GM12892 (cell line): Measurements from ENCODE around the gene NFE2L2.

Experiments used
- DNase-seq: peaks from one replicate; pipeline ENCODE4 v3.0.0; 2011; ENCODE audit not compliant: insufficient read length
- FAIRE-seq: peaks from 2 replicates; lab custom pipeline; 2011; peaks lifted over from hg19 to GRCh38; lab: Jason Lieb, UNC
- POLR2A ChIP-seq: IDR thresholded peaks from 2 replicates; pipeline ENCODE4 v1.6.1; 2011; ENCODE audit warnings: low read depth, low read length, control low read depth
- POLR2AphosphoS5 ChIP-seq: IDR thresholded peaks from 2 replicates; pipeline ENCODE4 v1.6.1; 2011; ENCODE audit warnings: low read depth, low read length, control low read depth
- TAF1 ChIP-seq: IDR thresholded peaks from 2 replicates; pipeline ENCODE4 v1.6.1; 2011; ENCODE audit warnings: low read depth, mild to moderate bottlenecking, control low read depth, low read length, borderline replicate concordance

NFE2L2 gene

DNA sequence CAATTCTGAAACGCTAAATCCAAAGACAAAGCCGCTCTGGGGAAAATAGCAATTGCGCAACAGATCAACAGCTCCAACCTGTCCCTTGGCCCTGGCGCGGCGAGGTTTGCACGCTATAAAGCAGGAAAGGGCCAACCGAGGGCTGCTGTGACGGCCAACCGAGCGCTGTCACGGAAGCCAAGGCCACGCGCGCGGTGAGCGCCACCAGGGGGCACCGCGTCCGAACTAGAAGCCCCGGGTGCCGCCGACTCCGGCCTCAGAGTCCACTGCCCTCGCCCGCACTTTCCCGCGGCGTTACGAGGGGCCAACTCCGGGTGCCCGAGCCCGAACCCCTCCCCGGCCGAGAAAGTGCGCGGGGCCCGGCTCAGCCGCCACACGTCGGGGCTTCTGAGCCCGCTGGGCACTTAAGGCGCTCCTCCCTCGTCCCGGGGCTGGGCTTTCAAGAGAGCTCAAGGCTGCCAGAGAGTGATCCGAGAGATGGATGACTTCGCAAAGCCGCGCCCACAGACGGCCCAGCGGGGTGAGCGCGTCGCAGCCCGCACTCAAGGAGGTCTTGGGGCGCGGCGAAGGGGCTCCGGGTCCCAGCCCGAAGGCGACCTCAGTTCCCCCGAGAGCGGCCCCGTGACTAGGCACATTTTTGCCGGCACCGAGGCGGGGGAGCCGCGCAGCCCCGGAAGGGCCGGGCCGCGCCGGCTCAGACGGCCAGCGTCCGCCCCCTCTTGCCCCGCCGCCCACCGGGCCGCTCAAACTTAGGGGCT is 897 bp downstream of the NFE2L2 start:
- DNase-seq (peak; percentile 53), FAIRE-seq (peak; percentile 96)
- peak; percentile 74 for TF ChIP-seq POLR2AphosphoS5
- peak; percentile 77 for TF ChIP-seq POLR2A
- no peak; the same call in none of the 2 replicates for TF ChIP-seq TAF1

DNA sequence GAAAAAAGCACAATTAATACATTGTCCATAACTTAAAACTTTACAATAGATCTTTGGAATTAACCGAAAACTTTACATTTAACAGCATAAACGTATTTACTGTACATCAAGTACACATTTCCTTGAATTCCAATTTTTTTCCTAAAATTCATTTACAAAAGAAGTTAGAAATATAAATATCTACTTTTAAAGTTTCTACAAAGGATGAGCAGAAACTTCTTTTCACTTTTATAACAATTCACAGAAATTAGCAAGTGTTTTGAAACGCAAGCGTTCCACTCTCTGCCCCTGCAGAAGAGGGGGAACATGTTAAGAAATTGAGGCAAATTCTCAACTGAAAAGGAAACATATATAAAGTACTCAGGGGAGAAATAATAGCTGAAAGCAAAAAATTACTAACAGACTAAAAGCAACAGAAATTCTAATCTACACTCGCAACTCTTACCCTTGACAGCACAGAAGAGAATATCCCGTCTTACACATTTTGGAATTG is 1.5 kb downstream of the NFE2L2 start:
- no peak for FAIRE-seq
- DNase-seq, result no peak
- TF ChIP-seq TAF1, result no peak
- no peak for TF ChIP-seq POLR2AphosphoS5
- TF ChIP-seq POLR2A, result no peak

DNA sequence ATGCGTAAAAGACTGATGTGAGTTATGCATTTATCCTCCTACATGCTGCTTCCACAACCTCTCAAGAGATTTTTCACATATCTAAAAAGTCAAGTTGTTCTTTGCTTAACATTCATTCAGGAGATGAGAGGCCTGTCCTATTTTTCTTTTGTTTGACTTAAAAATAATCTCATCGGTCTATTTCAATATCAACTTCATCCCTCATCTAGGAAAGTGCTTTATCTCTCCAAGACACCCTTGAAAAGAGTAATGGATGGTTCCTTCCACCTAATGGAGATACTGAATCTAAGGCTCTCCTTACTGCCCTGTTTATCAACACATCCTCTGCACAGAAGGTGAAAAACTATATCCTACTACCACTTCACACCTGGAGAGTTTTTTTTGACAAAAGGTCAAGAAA is 2.4 kb downstream of the NFE2L2 start:
- FAIRE-seq (no peak), DNase-seq (no peak)
- TF ChIP-seq POLR2AphosphoS5, result no peak
- no peak for TF ChIP-seq TAF1
- TF ChIP-seq POLR2A, result no peak

DNA sequence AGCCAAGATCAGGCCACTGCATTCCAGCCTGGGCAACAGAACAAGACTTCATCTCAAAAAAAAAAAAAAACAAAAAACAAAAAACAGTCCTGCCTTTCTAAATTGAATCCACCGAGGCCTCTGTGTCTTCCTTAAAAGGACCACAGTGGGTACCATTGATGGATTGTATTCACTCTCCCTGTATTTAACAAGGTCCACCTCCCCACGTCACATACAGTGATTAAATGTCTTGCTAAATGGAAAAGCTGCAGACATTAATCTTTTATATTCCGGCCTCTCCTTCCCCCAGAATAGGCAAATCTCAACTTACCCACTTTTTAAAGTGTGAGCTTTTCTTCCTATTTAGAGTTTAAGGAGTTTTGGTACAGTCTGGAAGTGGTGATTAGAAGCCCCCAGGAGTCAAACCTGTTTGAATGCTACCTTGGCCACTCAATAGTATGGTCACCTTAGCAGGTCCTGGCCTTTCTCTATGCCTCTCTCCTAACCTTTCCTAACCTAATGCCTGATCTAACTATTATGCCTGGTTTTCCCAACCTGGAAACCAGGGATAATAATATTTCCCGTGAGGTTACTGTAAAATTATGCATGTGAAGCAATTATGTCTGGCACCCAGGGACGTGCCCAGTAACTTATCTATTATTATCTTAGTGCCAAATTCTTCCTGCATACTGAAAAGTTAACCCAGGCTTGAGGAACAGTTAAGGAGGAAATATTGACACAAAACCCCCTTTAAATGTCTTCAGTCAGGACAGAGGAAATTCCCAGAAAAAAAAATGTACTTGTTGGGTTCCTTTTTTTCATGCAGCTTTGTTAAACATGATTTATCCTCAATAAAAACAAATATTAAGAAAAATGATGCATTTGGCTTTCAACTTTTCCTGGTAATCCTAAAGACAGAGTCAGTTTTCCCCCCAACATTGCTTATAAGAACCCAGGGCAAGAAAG is 3.1 kb downstream of the NFE2L2 start:
- no peak for TF ChIP-seq TAF1
- no peak for TF ChIP-seq POLR2AphosphoS5
- no peak; the same call in 1 of the 2 replicates for TF ChIP-seq POLR2A
- DNase-seq (no peak), FAIRE-seq (no peak)

DNA sequence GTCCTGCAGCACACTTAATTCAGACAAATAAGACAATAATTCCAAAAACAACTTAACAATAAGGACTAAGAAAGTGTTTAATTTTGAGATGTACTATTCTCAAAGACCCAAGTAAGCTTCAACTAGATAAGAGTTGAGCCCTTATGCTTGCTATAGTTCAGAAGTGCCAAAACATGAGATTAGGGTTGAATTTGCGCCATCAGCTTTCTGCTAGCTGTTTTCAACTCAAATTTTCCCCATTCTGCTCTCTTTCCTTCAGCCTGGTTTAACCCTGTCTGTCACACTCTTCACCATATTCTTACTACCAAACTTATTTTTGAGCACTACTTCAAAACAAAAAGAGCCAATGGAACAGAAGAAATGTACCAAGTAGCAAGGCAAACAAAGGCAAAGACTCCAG is 4.1 kb downstream of the NFE2L2 start:
- no peak for TF ChIP-seq TAF1
- no peak for TF ChIP-seq POLR2AphosphoS5
- TF ChIP-seq POLR2A, result no peak
- DNase-seq, result no peak
- no peak for FAIRE-seq

DNA sequence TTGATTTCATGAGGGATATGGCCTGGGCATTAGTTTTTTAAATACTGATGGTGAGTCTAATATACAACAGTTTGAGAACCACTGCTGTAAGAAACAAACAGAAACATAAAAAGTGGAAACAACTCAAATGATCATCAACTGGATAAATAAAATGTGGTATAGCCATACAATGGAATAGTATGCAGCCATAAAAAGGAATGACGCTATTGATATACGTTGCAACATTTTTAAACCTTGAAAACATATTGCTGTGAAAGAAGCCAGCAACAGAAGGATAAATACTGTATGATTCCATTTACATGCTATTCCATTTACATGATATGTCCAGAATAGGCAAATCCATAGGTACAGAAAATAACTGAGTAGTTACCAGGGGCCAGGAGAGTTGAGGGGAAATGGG is 6.5 kb downstream of the NFE2L2 start:
- DNase-seq, result no peak
- TF ChIP-seq POLR2AphosphoS5 (no peak), POLR2A (no peak), TAF1 (no peak)
- peak; percentile 5 for FAIRE-seq

DNA sequence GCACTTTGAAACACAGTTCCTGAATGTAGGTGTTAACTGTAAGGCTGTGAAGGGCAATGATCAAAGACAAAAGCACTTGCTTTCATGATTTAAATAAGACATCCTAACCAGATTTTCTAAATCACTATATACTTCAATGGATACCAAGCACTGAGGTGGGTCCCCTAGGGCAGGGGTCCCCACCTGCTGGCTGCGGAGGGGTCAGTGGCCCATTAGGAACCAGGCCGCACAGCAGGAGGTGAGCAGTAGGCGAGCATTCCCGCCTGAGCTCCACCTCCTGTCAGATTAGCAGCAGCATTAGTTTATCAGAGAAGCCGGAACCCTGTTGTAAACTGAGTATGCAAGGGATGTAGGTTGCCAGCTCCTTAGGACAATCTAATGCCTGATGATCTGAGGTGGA is 7.1 kb downstream of the NFE2L2 start:
- DNase-seq (no peak), FAIRE-seq (no peak)
- TF ChIP-seq TAF1 (no peak), POLR2A (no peak)

DNA sequence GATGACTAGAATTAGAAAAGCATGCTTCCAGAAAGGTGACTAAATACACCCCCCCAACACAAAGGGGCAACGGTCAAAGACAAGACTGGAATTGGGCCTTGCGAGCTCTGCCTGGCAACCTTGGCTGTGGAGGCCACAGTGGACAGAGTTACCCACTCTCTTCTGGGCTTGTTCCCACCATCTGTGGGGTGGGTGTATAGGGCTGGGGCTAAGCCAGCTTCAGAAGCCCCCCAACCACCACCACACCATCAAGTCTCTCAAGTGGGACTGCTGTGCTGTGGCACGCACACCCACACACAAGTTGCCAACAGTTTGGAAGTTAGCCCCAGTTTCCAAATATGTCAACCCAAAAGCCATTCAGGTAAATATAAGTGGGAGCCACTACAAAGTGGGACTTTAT is 7.8 kb downstream of the NFE2L2 start:
- no peak for FAIRE-seq
- DNase-seq, result no peak
- TF ChIP-seq POLR2A (no peak), POLR2AphosphoS5 (no peak), TAF1 (no peak)

DNA sequence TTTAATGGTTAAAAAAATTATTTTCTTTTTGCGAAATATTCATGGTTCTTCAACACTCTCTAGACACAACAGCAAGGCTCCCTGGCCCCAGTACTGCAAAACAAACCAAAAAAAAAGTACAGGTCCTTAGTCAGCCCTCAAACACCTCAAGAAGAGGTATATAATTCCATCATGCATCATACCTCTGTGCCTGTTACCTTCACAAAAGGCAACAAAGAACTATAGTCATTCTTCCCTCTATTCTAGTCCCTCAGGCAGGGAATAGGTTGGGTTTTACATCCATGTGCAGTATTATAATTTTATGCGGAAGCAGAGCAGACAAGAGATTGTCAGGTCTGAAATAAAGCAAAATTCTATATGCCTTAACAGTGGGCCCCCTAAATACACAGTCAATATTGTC is 8.5 kb downstream of the NFE2L2 start:
- FAIRE-seq, result no peak
- no peak for TF ChIP-seq POLR2A
- TF ChIP-seq POLR2AphosphoS5, result no peak
- TF ChIP-seq TAF1, result no peak
- DNase-seq, result no peak

DNA sequence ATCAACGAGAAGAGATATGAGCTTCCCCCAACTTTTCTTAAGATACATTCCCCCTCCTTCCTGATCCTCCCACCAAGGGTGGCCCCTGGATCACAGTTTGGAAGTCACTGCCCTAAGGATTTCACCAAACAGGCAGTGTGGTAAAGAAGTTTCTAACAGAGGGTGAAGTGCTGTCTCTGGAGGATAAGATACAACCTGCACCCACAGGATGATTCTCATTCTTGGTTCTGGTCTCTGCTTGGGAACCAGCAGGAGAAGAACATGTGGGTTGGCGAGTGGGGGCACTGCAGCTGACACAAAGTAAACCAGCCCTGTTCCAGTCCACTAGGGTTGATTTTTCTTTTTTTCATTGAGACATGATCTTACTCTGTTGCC is 9.3 kb downstream of the NFE2L2 start:
- no peak for FAIRE-seq
- DNase-seq, result no peak
- TF ChIP-seq TAF1 (no peak), POLR2A (no peak), POLR2AphosphoS5 (no peak)

DNA sequence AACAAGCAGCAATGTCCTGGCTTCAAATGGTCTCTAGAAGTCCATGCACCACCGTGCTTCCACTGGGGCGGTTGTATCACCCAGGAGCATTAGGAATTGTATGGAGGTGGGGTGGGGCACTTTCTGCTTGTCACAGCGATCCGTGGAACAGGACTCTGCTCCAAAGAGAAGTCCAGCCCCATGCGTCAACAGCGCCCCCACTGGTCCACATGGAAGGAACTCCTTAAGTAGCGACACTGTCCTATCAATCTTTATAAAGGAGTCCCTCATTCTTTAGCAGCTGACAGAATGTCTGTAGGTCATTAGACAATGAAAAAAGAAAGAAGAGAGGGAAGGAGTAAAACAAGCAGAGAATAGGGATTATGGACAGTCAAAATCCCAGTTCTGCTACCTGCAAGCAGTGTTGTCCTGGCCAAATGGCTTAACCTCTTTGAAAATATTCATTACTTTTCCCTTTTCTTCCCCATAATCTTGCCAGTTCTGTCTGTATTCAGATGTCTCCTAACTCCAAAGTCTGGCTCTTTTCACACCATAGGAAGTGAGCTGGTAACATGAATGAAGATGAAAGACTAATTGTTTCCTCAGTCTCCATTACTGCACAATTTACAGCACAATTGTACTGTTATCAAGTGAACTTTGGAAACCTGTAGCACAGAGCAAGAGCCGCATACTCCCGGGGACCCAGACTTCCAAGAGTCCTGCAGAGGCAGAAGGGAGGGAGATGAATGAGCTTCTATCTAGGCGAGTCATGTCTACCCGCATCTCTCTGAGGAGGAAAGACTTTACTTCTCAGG is 9.9 kb downstream of the NFE2L2 start:
- TF ChIP-seq POLR2AphosphoS5 (no peak), POLR2A (no peak), TAF1 (no peak)
- FAIRE-seq (no peak), DNase-seq (no peak)

DNA sequence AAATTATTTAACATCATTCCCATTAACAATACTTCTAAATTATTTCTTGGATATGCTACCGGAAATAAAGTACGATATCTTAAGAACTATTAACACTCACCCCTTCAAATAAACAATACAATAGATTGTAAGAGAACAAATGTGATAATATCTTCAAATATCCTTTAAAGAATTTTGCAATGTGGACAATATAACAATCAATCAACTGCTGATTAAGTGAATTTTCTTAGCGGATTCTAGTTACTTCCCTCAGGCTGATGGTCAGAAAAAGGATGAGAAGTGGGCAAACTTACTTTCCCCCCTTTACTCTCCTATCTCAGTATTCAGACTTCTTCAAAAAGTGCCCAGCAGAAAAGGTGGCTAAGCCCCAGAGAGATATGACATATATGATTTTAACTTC is 10.8 kb downstream of the NFE2L2 start:
- no peak for TF ChIP-seq TAF1
- TF ChIP-seq POLR2AphosphoS5, result no peak
- TF ChIP-seq POLR2A, result no peak
- DNase-seq, result no peak
- FAIRE-seq, result no peak
